ENCODE results near the gene MEGF8.

MEGF8 gene

GRCh38 chr19:42281146-42281826 lies 44.1 kb upstream of the MEGF8 start:
- peak overlapping the region; percentile 42; the same call in 1 of the 2 replicates for H3K9ac ChIP-seq (ENCODE audit: low read depth, low read length)
- 6% methylated on average over 25 of the region's 25 CpGs for WGBS
- no peaks in the 10 kb centered on the region for H3K36me3 ChIP-seq (ENCODE audit: insufficient read depth, low read length)
- peak overlapping the region; percentile 77 for H3K4me3 ChIP-seq (ENCODE audit: low read length)
- H3K27ac ChIP-seq (ENCODE audit: low read depth, low read length), result peak overlapping the region; percentile 72
- H3K4me1 ChIP-seq (ENCODE audit: insufficient read depth, low read length), result peaks cover 33% of the 10 kb centered on the region
- no peaks in the 10 kb centered on the region for H3K9me3 ChIP-seq (ENCODE audit: insufficient read depth, low read depth, low read length)
- H3K27me3 ChIP-seq (ENCODE audit: insufficient read depth, low read length), result no peaks in the 10 kb centered on the region

GRCh38 chr19:42281827-42282762 lies 43.3 kb upstream of the MEGF8 start:
- no peaks in the 10 kb centered on the region for H3K9me3 ChIP-seq (ENCODE audit: insufficient read depth, low read depth, low read length)
- peak overlapping the region; percentile 29; the same call in 1 of the 2 replicates for H3K9ac ChIP-seq (ENCODE audit: low read depth, low read length)
- peaks cover 5% of the 10 kb centered on the region for H3K36me3 ChIP-seq (ENCODE audit: insufficient read depth, low read length)
- peaks cover 33% of the 10 kb centered on the region for H3K4me1 ChIP-seq (ENCODE audit: insufficient read depth, low read length)
- 24% methylated on average over 7 of the region's 7 CpGs for WGBS
- no peaks in the 10 kb centered on the region for H3K27me3 ChIP-seq (ENCODE audit: insufficient read depth, low read length)
- peak overlapping the region; percentile 72 for H3K27ac ChIP-seq (ENCODE audit: low read depth, low read length)
- peak overlapping the region; percentile 77 for H3K4me3 ChIP-seq (ENCODE audit: low read length)

GRCh38 chr19:42282819-42283187 lies 42.6 kb upstream of the MEGF8 start:
- Histone ChIP-seq H3K27me3 (ENCODE audit: insufficient read depth, low read length) (no peaks in the 10 kb centered on the region), H3K27ac (ENCODE audit: low read depth, low read length) (no peak overlapping the region), H3K4me3 (ENCODE audit: low read length) (peak overlapping the region; percentile 18; the same call in 1 of the 2 replicates), H3K9me3 (ENCODE audit: insufficient read depth, low read depth, low read length) (no peaks in the 10 kb centered on the region), H3K4me1 (ENCODE audit: insufficient read depth, low read length) (peaks cover 33% of the 10 kb centered on the region), H3K9ac (ENCODE audit: low read depth, low read length) (no peak overlapping the region), H3K36me3 (ENCODE audit: insufficient read depth, low read length) (peaks cover 12% of the 10 kb centered on the region)
- WGBS, result 52% methylated on average over 4 of the region's 4 CpGs

GRCh38 chr19:42283188-42284065 lies 42.0 kb upstream of the MEGF8 start:
- Histone ChIP-seq H3K36me3 (ENCODE audit: insufficient read depth, low read length) (peaks cover 18% of the 10 kb centered on the region), H3K9ac (ENCODE audit: low read depth, low read length) (peak overlapping the region; percentile 80; the same call in 1 of the 2 replicates), H3K27ac (ENCODE audit: low read depth, low read length) (peak overlapping the region; percentile 89; the same call in 1 of the 2 replicates), H3K4me1 (ENCODE audit: insufficient read depth, low read length) (peaks cover 33% of the 10 kb centered on the region), H3K9me3 (ENCODE audit: insufficient read depth, low read depth, low read length) (no peaks in the 10 kb centered on the region), H3K27me3 (ENCODE audit: insufficient read depth, low read length) (no peaks in the 10 kb centered on the region), H3K4me3 (ENCODE audit: low read length) (peak overlapping the region; percentile 59)
- 8% methylated on average over 52 of the region's 74 CpGs for WGBS

GRCh38 chr19:42284066-42284501 lies 41.4 kb upstream of the MEGF8 start:
- no peaks in the 10 kb centered on the region for H3K27me3 ChIP-seq (ENCODE audit: insufficient read depth, low read length)
- under 1% methylated on average over 71 of the region's 76 CpGs for WGBS
- peaks cover 33% of the 10 kb centered on the region for H3K4me1 ChIP-seq (ENCODE audit: insufficient read depth, low read length)
- H3K27ac ChIP-seq (ENCODE audit: low read depth, low read length), result peak overlapping the region; percentile 89; the same call in 1 of the 2 replicates
- H3K9ac ChIP-seq (ENCODE audit: low read depth, low read length), result peak overlapping the region; percentile 80
- peak overlapping the region; percentile 59 for H3K4me3 ChIP-seq (ENCODE audit: low read length)
- H3K36me3 ChIP-seq (ENCODE audit: insufficient read depth, low read length), result peaks cover 25% of the 10 kb centered on the region
- no peaks in the 10 kb centered on the region for H3K9me3 ChIP-seq (ENCODE audit: insufficient read depth, low read depth, low read length)

GRCh38 chr19:42284591-42285341 lies 40.7 kb upstream of the MEGF8 start:
- peak overlapping the region; percentile 84 for H3K4me3 ChIP-seq (ENCODE audit: low read length)
- H3K27me3 ChIP-seq (ENCODE audit: insufficient read depth, low read length), result no peaks in the 10 kb centered on the region
- peaks cover 32% of the 10 kb centered on the region for H3K36me3 ChIP-seq (ENCODE audit: insufficient read depth, low read length)
- H3K9me3 ChIP-seq (ENCODE audit: insufficient read depth, low read depth, low read length), result no peaks in the 10 kb centered on the region
- H3K4me1 ChIP-seq (ENCODE audit: insufficient read depth, low read length), result peaks cover 27% of the 10 kb centered on the region
- peak overlapping the region; percentile 60; the same call in 1 of the 2 replicates for H3K9ac ChIP-seq (ENCODE audit: low read depth, low read length)
- WGBS, result 5% methylated on average over 41 of the region's 41 CpGs
- no peak overlapping the region for H3K27ac ChIP-seq (ENCODE audit: low read depth, low read length)

GRCh38 chr19:42285541-42285941 lies 39.9 kb upstream of the MEGF8 start:
- WGBS, result 66% methylated on average over 5 of the region's 5 CpGs
- Histone ChIP-seq H3K9me3 (ENCODE audit: insufficient read depth, low read depth, low read length) (no peaks in the 10 kb centered on the region), H3K27ac (ENCODE audit: low read depth, low read length) (no peak overlapping the region), H3K27me3 (ENCODE audit: insufficient read depth, low read length) (no peaks in the 10 kb centered on the region), H3K9ac (ENCODE audit: low read depth, low read length) (no peak overlapping the region), H3K36me3 (ENCODE audit: insufficient read depth, low read length) (peaks cover 39% of the 10 kb centered on the region), H3K4me1 (ENCODE audit: insufficient read depth, low read length) (peaks cover 27% of the 10 kb centered on the region), H3K4me3 (ENCODE audit: low read length) (peak overlapping the region; percentile 84)

GRCh38 chr19:42285988-42286348 lies 39.5 kb upstream of the MEGF8 start:
- Histone ChIP-seq H3K27ac (ENCODE audit: low read depth, low read length) (no peak overlapping the region), H3K9ac (ENCODE audit: low read depth, low read length) (no peak overlapping the region), H3K4me3 (ENCODE audit: low read length) (no peak overlapping the region), H3K27me3 (ENCODE audit: insufficient read depth, low read length) (no peaks in the 10 kb centered on the region), H3K4me1 (ENCODE audit: insufficient read depth, low read length) (peaks cover 27% of the 10 kb centered on the region), H3K9me3 (ENCODE audit: insufficient read depth, low read depth, low read length) (no peaks in the 10 kb centered on the region), H3K36me3 (ENCODE audit: insufficient read depth, low read length) (peaks cover 44% of the 10 kb centered on the region)
- 89% methylated on average over 6 of the region's 6 CpGs for WGBS

GRCh38 chr19:42286349-42287016 lies 39.0 kb upstream of the MEGF8 start:
- Histone ChIP-seq H3K4me3 (ENCODE audit: low read length) (no peak overlapping the region), H3K9ac (ENCODE audit: low read depth, low read length) (no peak overlapping the region)

More at GRCh38 chr19:42286349-42287016, 39.0 kb upstream of the MEGF8 start:
- 91% methylated on average over 12 of the region's 13 CpGs for WGBS
- H3K27me3 ChIP-seq (ENCODE audit: insufficient read depth, low read length), result no peaks in the 10 kb centered on the region
- H3K27ac ChIP-seq (ENCODE audit: low read depth, low read length), result no peak overlapping the region
- no peaks in the 10 kb centered on the region for H3K9me3 ChIP-seq (ENCODE audit: insufficient read depth, low read depth, low read length)
- H3K4me1 ChIP-seq (ENCODE audit: insufficient read depth, low read length), result peaks cover 24% of the 10 kb centered on the region
- H3K36me3 ChIP-seq (ENCODE audit: insufficient read depth, low read length), result peaks cover 49% of the 10 kb centered on the region

Data from HUES64 (cell line).